ENCODE measurements around the gene GJC2.

The GJC2 gene

GRCh38 chr1:228197555-228198147 is 47.9 kb downstream of the GJC2 start:
- no peak for DNase-seq

- no peak for DNase-seq
These were observed 49.4 kb downstream of the GJC2 start for GRCh38 chr1:228198977-228199590.

- no peak for DNase-seq
These were observed 55.2 kb downstream of the GJC2 start for GRCh38 chr1:228204958-228205357.

GRCh38 chr1:228205526-228206436 is 56.1 kb downstream of the GJC2 start:
- DNase-seq, result no peak

- no peak for DNase-seq
These were observed 57.0 kb downstream of the GJC2 start for GRCh38 chr1:228206582-228207351.

- DNase-seq, result no peak
These were observed 57.7 kb downstream of the GJC2 start for GRCh38 chr1:228207381-228207810.

GRCh38 chr1:228207851-228208821 is 58.4 kb downstream of the GJC2 start, which contains the start of gene OBSCN:
TSS of gene OBSCN (plus strand) at chr1:228208044. CDS start at chr1:228211784, 3,740 bp downstream.
- no peak for DNase-seq

GRCh38 chr1:228208831-228209551 is 59.3 kb downstream of the GJC2 start:
- DNase-seq, result no peak
